Activated CD4-positive, alpha-beta T cell treated with anti-CD3 and anti-CD28 coated beads for 4 hours (primary cell): Measurements from ENCODE around the gene LPCAT1.
A peak's percentile ranks its signal among the peaks of the same experiment; 100 is the strongest.
"Not testable (repeated sequence)": the region's sequence is repeated elsewhere in the genome, so short reads cannot be mapped to it uniquely, and the experiment has no call there.

ENCODE experiments used
- DNase-seq, 2 donors: peaks; one replicate each; pipeline ENCODE4 v3.0.0-alpha.2; 2020

LPCAT1 gene

DNA sequence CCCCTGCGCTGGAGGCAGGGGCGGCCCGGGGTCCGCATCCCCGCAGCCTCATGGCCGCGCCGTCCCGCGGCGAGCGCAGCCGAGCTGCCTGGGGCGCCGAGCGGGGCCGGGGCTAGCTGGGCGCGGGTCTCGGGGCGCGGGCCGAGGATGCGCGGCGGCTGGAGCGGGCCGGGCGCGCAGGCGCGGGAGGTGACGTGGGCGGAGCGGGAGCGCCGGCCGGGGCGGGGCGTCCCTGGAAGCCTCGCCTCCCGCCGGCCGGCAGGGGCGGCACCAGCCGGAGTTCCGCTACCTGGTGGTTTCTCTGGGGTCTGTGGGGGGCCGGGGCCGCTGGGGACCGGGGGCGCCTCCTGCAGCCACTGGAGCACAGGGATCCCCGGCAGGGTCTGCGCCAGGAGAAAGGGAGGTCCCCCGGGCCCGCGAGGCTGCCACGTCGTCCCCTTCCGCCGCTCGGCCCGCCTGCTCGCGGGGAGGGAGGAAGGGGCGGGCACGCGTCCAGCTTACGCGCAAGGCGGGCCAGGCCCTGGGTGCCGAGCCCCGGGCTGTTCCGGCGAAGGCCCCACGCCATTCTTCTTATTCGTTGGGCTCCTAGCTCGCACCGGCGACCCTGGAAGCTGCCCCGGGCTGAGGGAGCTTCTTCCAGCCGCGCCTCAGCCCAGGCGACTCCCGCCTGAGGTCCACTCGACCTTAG is at the start of gene LPCAT1:
Gene LPCAT1, minus strand, starts transcription at position 168 of the 688 bp plus-strand sequence. Its CDS starts 116 bp downstream, at position 52.
- peak; percentile 70 to 74 for DNase-seq

DNA sequence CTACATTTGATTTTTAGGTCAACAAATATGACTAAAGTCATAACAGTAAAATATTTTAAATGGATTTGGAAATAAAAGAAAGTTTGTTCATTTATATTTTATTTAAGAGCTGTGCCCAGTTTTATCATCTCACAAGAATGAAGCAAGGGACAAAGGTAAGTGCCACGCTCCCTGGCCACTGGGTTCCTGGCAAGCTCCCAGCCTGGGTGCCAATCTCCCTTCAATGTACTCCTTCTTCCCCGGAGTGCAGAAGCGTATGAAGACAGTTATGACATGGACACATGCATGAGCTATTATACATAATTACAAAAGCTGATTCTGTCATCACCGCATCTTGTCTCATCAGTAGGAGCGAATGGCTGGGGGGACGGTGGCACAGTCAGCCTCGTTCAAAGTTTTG is 48.1 kb upstream of the LPCAT1 start:
- DNase-seq, result not testable (repeated sequence)

GRCh38 chr5:1570975-1571374 is 47.2 kb upstream of the LPCAT1 start:
- DNase-seq, result no peak

GRCh38 chr5:1568201-1568979 is 44.6 kb upstream of the LPCAT1 start:
- no peak for DNase-seq

- DNase-seq, result not testable (repeated sequence)
These were observed 43.9 kb upstream of the LPCAT1 start for GRCh38 chr5:1567527-1568200.

- DNase-seq, result no peak
These were observed 42.3 kb upstream of the LPCAT1 start for GRCh38 chr5:1565737-1566734.

DNA sequence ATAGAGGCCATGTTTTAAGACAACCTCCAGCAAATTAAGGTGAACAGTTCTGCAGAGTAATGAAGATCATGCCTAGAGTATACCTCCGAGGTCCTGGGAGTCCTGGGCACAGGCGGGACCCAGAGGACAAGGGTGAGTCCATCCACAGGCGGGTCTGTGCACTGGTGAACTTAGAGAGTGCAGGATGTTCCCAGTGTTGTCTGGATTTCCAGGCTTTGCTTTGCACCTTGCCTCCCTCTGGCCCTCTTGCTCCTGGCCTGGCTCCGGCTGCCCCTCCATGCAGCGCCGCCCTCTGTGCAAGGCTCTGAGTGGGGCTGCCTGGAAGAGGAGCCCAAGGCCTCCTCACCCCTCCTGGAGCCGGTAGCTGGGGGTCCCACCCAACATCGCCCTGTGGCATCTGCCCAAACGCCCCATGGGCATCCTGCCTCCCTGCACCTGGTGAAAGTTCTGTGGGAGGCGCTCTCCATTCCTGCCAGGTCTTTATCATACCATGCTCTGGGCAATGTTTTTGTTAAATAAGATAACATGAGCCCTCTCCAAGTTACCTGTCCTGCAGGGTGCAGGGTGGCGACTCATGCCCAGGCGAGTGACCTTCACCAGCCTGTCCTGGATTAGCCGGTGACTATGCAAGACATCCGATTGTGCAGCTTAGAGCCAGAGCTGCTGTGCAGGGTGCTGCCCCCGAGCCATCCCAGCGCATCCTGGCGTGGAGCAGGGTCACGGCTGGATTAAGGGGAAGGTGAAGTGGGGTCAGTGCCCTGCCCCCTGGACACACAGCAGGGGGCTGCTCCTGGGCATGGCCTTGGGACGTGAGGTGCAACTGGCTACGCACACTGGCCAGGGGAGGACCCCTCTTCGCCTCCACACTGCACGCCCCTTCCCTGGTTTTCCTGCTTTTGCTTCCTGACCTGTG is 41.3 kb upstream of the LPCAT1 start:
- DNase-seq, result no peak

GRCh38 chr5:1564182-1564748 is 40.5 kb upstream of the LPCAT1 start:
- no peak for DNase-seq

- no peak for DNase-seq
These were observed 39.9 kb upstream of the LPCAT1 start for GRCh38 chr5:1563617-1564181.

DNA sequence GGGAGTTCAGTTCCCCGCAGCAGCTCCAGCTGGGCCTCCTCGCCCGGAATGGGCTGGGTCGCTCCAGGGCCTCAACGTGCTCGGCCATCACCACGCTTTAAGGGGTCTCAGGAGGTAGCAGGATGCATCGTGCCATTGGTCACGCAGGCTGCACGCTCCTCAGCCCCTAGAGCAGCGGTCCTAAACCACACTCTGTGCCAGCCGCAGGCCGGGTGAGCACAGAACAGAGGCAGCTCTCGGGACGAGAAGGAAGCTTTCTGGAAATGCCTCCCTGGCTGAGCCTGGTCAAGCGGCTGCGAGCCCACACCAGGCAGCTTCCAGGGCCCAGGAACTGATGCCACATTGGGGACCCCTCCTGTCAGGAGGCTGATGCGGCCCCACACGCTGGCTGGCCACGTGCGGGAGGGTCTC is 39.3 kb upstream of the LPCAT1 start:
- DNase-seq, result no peak

- DNase-seq, result no peak
These were observed 38.8 kb upstream of the LPCAT1 start for GRCh38 chr5:1562599-1562998.

GRCh38 chr5:1561402-1561929 is 37.7 kb upstream of the LPCAT1 start:
- no peak for DNase-seq

DNA sequence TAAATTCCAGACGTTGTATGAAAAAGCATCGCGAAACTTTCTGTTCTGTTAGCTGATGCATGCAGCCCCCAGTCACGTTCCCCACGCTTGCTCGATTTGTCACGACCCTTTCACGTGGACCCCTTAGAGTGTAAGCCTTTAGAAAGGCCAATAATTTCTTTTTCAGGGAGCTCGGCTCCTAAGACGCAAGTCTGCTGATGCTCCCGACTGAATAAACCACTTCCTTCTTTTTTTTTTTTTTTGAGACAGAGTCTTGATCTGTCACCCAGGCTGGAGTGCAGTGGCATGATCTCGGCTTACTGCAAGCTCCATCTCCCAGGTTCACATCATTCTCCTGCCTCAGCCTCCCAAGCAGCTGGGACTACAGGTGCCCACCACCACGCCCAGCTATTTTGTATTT is 36.7 kb upstream of the LPCAT1 start:
- DNase-seq, result not testable (repeated sequence)

GRCh38 chr5:1558944-1559343 is 35.2 kb upstream of the LPCAT1 start:
- no peak for DNase-seq

DNA sequence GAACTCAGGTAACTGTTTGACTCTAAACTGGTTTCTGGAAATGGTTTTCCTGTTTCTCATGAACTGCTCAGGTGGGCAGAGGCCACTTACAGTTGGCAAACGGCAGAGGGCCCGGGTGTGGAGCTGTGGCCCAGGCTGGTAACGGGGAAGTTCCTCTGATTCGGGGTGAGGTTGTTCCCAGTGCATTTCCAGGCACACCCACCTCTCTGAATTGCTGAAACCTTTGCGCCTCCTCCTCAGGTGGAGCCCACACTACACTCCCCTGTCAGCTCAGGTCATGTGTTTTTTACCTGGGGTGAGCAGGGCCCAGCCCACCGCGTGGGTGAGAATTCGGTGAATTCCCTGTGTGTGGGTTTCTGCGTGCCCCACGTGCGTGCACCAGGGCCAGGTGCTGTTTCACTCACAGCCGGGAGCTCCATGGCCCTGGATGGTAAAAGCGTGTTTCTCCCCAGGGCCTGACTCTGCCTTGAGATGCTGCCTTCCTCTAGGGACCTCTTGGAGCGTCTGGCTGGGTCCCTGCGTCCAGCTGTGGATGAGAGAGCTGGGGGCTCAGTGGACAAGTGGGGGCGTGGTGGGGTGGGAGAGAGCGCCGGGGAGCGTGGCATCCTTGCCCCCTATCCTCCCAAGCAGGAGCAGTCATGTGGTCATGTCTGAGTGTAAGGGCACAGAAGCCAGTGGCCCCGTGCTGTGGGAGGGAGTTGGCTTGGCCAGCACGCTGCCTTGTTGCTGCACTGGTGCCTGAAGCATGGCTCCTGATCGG is 33.5 kb upstream of the LPCAT1 start:
- no peak for DNase-seq

- no peak for DNase-seq
These were observed 32.3 kb upstream of the LPCAT1 start for GRCh38 chr5:1555808-1556731.

DNA sequence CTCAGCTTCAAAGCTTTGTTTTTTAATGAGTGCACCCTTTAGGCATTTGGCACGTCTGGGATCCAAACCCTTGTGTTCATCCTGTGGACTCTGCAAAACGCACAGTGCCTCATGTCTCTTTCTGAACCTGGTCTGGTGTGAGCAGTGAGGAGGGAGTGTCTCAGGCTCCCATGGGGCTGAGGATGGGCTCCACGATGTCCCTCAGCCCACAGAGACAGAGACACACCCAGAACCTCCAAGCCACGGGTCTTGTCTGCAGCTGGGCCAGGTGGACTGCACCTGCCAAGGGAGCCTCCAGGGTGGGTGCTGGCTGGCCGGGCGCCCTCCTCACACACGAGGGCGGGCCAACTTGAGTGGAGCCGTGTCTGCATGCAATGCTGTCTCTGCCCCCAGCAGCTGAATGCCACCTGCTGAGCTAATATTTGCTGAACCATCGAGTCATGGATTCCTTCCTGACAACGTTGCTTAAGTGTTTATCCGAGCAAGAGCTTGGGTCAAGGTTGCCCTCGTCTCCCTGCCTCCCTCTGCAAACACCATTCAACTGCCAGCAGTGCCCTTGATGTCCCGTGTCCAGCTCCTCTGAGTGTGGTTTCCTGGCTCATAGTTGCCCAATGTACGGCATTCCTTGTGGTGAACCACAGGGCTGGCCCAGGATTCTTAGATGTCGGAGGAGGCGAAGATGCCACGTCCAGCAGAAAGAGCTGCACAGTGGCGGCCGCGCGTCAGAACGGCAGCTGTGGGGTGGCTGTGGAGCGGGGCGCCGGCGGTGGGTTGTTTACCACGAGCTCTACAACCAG is 31.4 kb upstream of the LPCAT1 start:
- DNase-seq, result no peak
